ENCODE results near the gene HADHB.
"Not testable (repeated sequence)": the region's sequence is repeated elsewhere in the genome, so short reads cannot be mapped to it uniquely, and the experiment has no call there.

The HADHB gene

GRCh38 chr2:26298638-26299393 is 54.1 kb downstream of the HADHB start:
- DNase-seq, result peak; percentile 35

DNA sequence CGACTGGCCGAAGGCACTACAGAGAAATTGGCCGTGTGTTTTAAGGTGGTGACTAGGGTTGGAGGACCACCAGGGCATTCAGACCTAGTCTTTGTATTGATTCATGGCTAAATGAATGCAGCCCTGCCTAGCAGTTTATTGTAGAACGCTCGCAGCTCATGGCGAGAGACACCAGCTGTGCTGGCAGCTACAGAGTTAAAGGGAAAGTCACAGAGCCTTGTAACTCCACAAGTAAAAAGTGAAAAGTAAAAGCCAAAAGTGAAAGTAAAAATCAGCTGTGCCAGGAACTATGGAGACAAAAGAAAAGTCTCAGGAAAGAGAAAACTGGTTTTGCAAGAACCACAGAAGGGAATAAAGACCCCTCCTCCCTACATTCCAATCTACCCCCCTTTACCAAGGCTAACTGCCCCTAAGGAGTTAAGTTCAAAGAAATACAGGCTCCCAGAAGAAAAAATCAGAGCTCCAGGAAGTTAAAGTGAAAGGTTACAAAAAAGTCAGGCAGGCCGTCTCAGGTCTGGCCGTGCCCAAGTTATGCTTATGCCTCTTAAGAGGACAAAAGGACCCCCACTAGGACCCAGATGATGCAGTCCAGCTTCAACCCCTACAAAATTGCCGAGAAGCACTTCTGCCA is 54.8 kb downstream of the HADHB start:
- peak; percentile 18 for DNase-seq

DNA sequence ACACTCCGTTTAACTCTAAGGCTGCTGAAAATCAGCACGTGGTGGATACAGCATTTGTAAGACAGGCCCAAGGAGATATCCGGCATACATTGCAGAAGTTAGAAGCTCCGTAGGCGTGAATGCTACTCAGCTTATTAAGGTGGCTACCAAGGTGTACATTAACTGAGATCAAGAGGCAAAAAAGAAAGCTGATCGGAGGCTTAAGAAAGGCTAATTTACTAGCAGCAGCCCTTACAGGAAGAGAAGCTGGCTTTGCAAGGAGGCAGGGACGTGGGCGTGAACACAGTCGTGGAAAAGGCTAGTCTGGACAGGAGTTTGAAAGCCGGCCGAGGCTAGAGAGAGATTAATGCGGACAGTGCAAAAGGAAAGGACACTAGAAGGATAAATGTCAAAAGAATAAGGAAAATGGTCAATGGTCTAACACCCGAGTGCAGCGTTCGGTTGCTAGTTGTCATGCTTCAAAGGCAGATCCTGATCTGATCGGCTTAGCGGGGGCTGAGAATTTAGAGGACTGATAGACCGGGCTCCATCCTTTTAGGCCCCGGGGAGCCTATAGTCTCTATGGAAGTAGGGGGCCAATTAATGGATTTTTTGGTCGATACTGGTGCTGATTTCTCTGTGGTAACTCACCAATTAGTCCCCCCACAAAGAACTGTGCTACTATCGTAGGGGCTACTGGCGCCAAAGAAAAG is 55.6 kb downstream of the HADHB start:
- peak; percentile 19 for DNase-seq

DNA sequence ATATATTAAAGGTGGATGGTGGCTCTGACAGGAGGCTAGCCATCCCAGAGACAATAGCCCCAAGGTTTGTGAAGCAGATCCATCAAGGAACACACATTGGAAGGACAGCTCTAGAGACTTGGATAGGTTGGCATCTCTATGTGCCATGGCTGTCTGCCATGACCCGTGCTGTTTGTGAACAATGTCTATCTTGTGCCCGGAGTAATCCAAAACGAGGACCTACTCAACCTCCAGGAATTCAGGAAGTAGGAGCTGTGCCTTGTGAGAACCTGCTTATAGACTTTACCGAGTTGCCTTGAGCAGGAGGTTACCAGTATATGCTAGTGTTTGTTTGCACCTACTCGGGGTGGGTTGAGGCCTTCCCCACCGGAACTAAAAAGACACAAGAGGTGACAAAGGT is 58.1 kb downstream of the HADHB start:
- DNase-seq, result no peak

GRCh38 chr2:26305094-26305493 is 60.4 kb downstream of the HADHB start:
- DNase-seq, result not testable (repeated sequence)

GRCh38 chr2:26305540-26305939 is 60.8 kb downstream of the HADHB start:
- no peak for DNase-seq

GRCh38 chr2:26309921-26310320 is 65.2 kb downstream of the HADHB start:
- DNase-seq, result no peak

DNA sequence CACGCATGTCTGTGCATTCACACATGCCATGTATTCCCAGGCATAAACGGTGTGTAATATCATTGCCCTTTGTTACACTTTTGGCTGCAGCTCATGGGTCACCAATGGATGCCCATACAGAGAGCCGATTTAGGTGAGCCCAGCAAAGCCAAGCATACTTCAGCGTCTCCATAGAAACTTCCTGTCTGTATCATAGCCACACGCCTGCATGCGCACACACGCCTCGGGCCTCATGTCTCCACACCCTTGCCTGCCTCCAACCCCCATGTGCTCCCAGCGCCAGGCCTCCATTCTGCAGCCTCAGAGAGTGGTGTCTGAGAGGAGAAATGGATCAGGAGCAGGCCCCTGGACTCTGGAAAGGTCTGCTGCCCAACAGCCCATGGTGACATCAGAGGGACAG is 67.7 kb downstream of the HADHB start:
- DNase-seq, result no peak

DNA sequence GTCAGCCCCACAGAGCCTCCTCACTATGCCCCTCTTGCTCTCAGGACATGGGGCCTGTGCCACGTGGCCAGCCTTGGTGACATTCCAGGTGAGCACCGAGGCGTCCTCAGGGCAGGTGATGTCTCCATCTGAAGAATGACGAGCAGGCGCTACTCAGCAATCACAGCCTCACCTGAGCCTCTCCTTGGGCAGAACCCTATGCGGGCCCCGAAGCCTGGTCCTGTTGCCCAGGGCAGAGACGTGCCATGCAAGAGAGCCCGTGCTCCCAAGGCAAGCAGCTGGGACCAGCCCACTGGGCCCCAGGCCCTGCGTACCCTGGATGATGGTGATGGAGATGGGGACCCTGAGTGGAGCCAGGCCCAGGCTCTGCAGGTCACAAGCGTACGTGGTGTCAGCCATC is 68.7 kb downstream of the HADHB start:
- DNase-seq, result no peak

DNA sequence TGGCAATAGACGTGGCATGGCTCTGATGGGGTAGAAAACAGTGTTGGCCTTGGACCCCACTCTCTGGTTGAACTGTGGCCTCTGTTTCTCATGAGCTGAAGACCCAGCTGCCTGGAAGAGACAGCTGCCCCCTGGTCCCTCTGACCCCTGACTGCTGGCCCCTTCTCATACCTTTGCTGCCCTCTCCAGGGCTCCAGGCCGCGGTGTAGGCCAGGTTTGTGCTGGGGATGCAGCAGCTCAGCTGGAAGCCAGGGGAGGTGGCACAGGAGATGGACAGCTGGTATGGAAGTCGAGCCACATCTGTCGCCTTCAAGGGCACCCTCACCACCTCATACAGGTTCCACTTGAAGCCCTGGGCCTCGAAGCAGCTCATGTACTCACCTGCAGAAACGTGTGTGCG is 69.5 kb downstream of the HADHB start:
- DNase-seq, result no peak

DNA sequence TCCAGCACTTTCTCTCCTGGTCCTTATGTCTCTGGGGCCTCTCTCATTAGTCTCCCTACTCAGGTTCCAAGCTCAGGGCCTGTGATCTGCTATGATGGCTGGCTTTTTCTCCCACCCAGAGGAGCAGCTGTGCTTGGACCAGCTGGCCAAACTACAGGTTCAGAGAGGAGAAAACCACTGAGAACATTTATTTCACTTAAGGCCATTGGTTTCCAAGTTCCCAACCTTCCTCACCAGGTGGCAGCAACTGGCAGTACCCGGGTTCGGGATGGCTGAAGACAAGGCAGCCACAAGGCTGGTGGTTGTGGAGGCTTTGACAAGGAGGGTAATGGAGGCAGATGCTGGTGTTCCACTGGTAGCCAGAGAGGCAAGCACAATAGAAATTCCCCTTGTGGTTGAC is 71.3 kb downstream of the HADHB start:
- DNase-seq, result no peak

GRCh38 chr2:26316845-26317244 is 72.1 kb downstream of the HADHB start:
- no peak for DNase-seq

- no peak for DNase-seq
Observed at GRCh38 chr2:26317377-26318105, 72.8 kb downstream of the HADHB start.

- DNase-seq, result no peak
Observed at GRCh38 chr2:26318950-26319349, 74.2 kb downstream of the HADHB start.

GRCh38 chr2:26324479-26324878 is 79.7 kb downstream of the HADHB start:
- DNase-seq, result not testable (repeated sequence)

- DNase-seq, result no peak
Observed at GRCh38 chr2:26324903-26325302, 80.2 kb downstream of the HADHB start.

DNA sequence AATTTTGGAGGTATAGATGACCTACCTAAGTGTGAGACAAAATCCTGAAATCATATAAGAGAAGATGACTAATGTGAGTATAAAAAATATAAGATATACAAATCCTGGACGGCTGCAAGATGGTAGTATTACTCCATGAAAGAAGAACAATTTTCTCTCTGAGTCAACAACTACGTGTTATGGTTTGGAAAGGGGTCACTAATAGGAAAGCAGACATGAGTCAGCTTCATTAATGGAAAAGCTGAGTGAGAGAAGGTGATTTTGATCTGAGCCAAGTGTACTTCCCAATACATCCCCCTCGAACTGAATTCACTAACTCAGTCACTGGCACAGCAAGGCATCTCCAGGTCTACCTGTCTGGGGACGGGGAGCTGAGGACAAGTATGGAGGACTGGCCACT is 81.1 kb downstream of the HADHB start:
- DNase-seq, result no peak

DNA sequence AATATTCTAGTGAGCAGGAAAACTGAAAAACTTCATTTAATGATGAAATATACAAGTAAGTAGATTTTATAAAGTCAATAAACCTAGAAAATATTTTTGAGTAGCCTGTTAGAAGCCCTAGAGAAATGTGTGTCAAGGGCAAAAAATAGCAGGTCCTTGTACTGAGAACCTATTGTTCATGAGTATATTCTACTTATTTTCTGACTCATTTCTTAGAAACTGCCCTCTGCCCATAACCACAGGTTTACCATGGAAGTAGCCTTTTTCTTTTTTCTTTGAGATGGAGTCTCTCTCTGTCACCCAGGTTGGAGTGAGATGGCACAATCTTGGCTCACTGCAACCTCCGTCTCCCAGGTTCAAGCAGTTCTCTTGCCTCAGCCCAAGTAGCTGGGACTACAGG is 81.8 kb downstream of the HADHB start:
- DNase-seq, result no peak

GRCh38 chr2:26327291-26328272 is 82.8 kb downstream of the HADHB start:
- no peak for DNase-seq

GRCh38 chr2:26329083-26329482 is 84.3 kb downstream of the HADHB start:
- not testable (repeated sequence) for DNase-seq

DNA sequence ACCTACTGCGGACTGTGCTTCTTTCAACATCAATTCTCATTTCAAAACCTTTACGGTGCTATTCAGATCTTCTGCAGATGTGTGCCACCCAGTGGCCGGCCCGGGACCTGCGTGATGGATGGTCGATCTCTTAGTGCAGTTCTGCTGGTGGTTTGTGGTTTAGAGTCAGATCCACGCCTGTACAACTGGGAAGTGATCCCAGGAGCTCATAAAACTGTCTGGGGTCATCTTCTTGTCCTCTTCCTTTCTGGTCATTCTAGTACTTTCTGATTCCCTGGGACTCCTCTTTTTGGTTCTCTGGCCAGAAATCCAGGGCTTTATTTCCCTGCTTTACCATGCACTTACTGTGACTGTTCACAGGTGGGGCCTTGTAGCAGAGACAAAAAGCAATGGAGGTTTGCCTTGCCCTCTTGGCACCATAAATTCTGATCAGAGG is 85.4 kb downstream of the HADHB start:
- DNase-seq, result peak; percentile 83

- DNase-seq, result no peak
Observed at GRCh38 chr2:26330604-26331003, 85.9 kb downstream of the HADHB start.

Measured in stimulated activated CD4-positive, alpha-beta T cell treated with anti-CD3 and anti-CD28 coated beads, Interleukin-4, amount 100 ng/mL, for 24 hours (primary cell).